GM20000 (cell line): ENCODE measurements around the gene ABCA13.

ENCODE experiments used
- DNase-seq: peaks from one replicate; pipeline ENCODE4 v3.0.0; 2012; ENCODE audit warnings: low spot score
- TF ChIP-seq, protein P1 (sequence below): IDR thresholded peaks from 2 replicates; pipeline ENCODE4 v1.5.1; 2012; ENCODE audit warnings: mild to moderate bottlenecking, control low read depth; ENCODE audit errors: extremely low read depth, missing control alignments

Gene ABCA13

DNA sequence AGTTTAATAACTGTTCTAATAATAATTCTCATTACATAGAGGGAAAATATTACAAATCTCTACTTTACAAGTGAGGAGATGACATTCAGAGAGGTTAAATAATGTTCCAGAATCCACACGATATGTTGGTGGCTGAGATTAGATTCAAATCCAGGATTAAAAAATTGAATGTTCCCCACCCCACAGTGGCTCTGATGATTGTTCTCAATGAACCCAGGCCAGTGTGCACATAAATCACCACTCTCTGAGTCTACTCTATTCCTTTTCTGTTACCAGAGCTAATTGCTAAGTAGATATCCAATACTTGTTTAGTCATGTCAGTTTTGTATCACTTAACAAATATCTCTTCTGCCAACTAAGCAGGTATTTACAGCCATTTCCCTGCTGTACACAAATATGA, 281.0 kb downstream of the ABCA13 start:
- no peak for DNase-seq
- TF ChIP-seq, protein P1, sequence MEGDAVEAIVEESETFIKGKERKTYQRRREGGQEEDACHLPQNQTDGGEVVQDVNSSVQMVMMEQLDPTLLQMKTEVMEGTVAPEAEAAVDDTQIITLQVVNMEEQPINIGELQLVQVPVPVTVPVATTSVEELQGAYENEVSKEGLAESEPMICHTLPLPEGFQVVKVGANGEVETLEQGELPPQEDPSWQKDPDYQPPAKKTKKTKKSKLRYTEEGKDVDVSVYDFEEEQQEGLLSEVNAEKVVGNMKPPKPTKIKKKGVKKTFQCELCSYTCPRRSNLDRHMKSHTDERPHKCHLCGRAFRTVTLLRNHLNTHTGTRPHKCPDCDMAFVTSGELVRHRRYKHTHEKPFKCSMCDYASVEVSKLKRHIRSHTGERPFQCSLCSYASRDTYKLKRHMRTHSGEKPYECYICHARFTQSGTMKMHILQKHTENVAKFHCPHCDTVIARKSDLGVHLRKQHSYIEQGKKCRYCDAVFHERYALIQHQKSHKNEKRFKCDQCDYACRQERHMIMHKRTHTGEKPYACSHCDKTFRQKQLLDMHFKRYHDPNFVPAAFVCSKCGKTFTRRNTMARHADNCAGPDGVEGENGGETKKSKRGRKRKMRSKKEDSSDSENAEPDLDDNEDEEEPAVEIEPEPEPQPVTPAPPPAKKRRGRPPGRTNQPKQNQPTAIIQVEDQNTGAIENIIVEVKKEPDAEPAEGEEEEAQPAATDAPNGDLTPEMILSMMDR = no peak

DNA sequence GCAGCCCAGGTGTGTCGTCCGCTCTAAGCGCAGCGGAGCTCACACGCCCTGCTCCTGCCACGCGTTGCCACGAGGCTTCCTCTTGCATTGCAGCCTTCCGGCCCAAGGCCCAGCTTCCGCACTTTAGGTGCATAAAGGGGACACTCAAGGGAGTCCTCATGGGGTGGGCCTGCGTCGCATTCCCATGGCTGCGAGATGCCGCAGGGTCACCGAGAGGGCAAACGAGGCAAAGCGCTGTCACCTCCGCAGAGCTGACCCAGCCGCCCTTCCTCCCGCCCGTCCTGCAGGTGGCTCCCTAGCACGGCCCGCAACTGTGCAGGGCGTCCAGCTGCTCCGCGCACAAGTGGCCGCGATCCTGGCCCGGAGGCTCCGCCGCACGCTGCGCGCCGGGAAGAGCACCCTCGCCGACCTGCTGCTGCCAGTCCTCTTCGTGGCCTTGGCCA, 283.5 kb downstream of the ABCA13 start:
- DNase-seq = no peak

DNA sequence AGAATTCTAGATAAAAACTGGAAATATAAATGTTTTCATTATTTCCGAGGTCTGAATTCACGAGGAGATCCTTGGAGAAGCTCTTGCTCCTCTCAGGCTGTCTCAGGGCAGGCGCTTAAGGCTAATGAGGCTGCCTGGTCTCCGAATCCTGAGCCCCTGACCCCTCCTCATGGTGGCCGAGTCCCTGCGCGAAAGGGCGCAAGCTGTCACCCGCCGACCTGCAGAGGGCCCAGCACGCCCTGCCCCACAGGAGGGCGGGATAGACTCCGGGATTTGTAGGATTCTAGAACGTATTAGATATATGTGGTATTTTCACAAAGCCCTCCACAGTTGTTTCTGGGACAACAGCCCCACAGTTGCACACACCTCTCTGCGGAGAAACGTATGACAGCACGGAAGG, 284.1 kb downstream of the ABCA13 start:
- DNase-seq = no peak

More for the DNA sequence above, 283.5 kb downstream of the ABCA13 start:
- TF ChIP-seq, protein P1 = no peak

DNA sequence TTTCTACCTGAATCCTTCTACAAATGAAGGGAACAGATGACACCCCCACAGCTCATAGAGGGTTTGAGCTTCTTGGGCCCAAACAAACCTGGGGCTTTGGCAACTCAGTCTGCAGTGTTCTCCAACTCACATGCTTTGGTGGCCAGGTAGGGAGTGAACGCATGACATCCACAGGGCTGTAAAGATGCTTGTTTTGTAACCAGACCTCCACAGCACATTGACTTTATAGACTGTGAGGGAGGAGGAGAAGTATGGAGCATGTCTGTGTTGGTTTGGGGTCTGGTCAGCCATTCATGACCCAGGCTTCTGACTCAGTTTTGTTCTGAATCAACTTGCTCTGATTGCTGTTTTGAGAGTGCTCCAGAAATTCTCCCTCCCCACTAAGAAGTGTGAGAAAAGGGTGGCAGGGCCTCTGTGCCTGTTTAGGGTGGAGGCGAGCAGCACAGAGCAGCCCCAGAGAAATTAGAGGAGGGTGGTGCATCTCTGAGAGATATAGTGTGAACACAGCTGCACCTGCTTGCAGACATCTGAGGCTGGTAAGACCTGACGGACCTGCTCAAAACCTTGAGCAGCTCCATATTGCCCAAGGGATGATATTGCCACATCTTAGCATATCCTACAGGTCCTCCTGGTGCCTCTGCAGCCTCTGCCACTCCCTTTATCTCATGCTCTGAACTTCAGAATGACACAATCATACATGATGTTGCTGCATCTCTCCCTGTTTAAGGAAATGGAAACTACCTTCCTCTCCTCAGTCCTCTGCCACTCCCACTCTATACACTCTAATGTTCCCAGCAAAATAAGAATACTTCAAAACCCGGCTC, 287.7 kb downstream of the ABCA13 start:
- TF ChIP-seq, protein P1 = no peak

More for the DNA sequence above, 284.1 kb downstream of the ABCA13 start:
- TF ChIP-seq, protein P1 = no peak

GRCh38 chr7:48466713-48467112, 295.5 kb downstream of the ABCA13 start:
- TF ChIP-seq, protein P1 = no peak
- no peak for DNase-seq

More for the DNA sequence above, 287.7 kb downstream of the ABCA13 start:
- DNase-seq = no peak

DNA sequence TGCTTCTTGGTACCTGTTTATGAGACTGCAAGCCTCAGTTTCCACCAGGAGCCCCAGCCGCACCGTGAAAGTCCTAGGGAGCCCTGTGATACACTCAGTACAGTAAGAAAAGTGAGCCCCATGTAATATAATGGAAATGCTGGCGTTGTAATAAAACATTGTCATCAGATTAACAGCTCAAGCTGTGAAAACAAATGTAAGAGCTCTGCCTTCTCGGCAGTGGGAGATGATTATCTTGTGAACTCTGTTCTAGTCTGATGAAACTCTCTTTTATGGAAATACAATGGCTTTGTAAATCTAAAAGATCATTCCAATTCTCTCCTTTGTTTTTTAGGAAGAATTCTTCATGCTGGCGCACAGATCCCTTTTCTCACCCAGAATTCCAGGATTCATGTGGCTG, 299.9 kb downstream of the ABCA13 start:
- TF ChIP-seq, protein P1 = no peak
- DNase-seq = no peak

GRCh38 chr7:48472640-48473039, 301.4 kb downstream of the ABCA13 start:
- TF ChIP-seq, protein P1 = no peak
- DNase-seq = no peak
